GM12878 (cell line): ENCODE results near the gene CRYBB2. TPM values are rescaled to one million over a fixed set of nuclear protein-coding genes. Genes with fewer than 3 reads are reported as not detected.
A peak's percentile ranks its signal among the peaks of the same experiment; 100 is the strongest.

Experiments used
- ATAC-seq: fragments of 200-7000 bp; cut with Tn5 transposase; 3 replicates; pipeline ENCODE4 v1.9.1; 2020; ENCODE audit warnings: mild to moderate bottlenecking, moderate library complexity
- BruUV-seq: library from RNA; stranded (reverse); fragments of 400-500 nt; replicated peaks from 2 replicates; lab custom pipeline; 2021; lab: Mats Ljungman, UMichigan
- CTCF ChIA-PET: fragments of 300-600 bp; sonication (Branson Sonifier 250); formaldehyde crosslinking; extraction: SDS; loops from one replicate; lab custom pipeline; 2021; ENCODE audit warnings: inconsistent platforms; lab: Yijun Ruan, JAX
- POLR2A ChIA-PET: fragments of 350-600 bp; formaldehyde crosslinking; extraction: SDS; loops from one replicate; lab custom pipeline; 2021; ENCODE audit warnings: inconsistent platforms; lab: Charles Lee
- RAD21 ChIA-PET: fragments of 300-600 bp; sonication (Branson Sonifier 250); formaldehyde crosslinking; loops from one replicate; lab custom pipeline; 2023; ENCODE audit warnings: antibody characterized with exemption; ENCODE audit not compliant: unreplicated experiment; lab: Charles Lee
- SMC1A ChIA-PET: fragments of 300-600 bp; sonication (Branson Sonifier 250); formaldehyde crosslinking; loops from one replicate; lab custom pipeline; 2023; ENCODE audit not compliant: unreplicated experiment, uncharacterized antibody; lab: Charles Lee
- DNase-seq: peaks from one replicate; pipeline ENCODE4 v3.0.0-alpha.2; 2011; ENCODE audit warnings: low read depth, low spot score
- FAIRE-seq: peaks from 3 replicates; lab custom pipeline; 2011; peaks lifted over from hg19 to GRCh38; lab: Jason Lieb, UNC
- H2AFZ ChIP-seq: 2 replicates; pipeline ENCODE4 v1.6.0; 2011; ENCODE audit warnings: low read depth, low read length, control low read depth; ENCODE audit not compliant: control insufficient read depth
- H3K27ac ChIP-seq: 2 replicates; pipeline ENCODE4 v1.5.1; 2011; ENCODE audit warnings: control low read depth; ENCODE audit not compliant: control insufficient read depth, insufficient read depth
- H3K27me3 ChIP-seq, 2 experiments: replicated peaks in 1 of 2; 2 replicates each; pipeline versions ENCODE4 v1.6.0 to v1.6.1; 2011; ENCODE audit warnings: low read length in 1 of 2; ENCODE audit not compliant: control insufficient read depth in 2 of 2, insufficient read depth in 2 of 2
- H3K36me3 ChIP-seq, 2 experiments: 2 replicates each; pipeline ENCODE4 v1.5.1; 2011; ENCODE audit warnings: low read length in 1 of 2; ENCODE audit not compliant: control insufficient read depth in 2 of 2, insufficient read depth in 2 of 2
- H3K4me1 ChIP-seq: 2 replicates; pipeline ENCODE4 v1.6.1; 2011; ENCODE audit warnings: mild to moderate bottlenecking, low read length, moderate library complexity, mixed read lengths; ENCODE audit not compliant: control insufficient read depth, insufficient read depth
- H3K4me2 ChIP-seq: 2 replicates; pipeline ENCODE4 v1.6.0; 2011; ENCODE audit warnings: control low read depth; ENCODE audit not compliant: control insufficient read depth, insufficient read depth
- H3K4me3 ChIP-seq: fragments of 200-600 bp; sonication (generic); 2 replicates; pipeline ENCODE4 v1.5.1; 2016
- H3K79me2 ChIP-seq: 2 replicates; pipeline ENCODE4 v1.6.0; 2011; ENCODE audit warnings: low read length; ENCODE audit not compliant: control insufficient read depth, insufficient read depth
- H3K9ac ChIP-seq: 2 replicates; pipeline ENCODE4 v1.8.0; 2011; ENCODE audit warnings: low read length, control low read depth, mixed read lengths; ENCODE audit not compliant: control insufficient read depth, insufficient read depth
- H3K9me3 ChIP-seq: replicated peaks from 3 replicates; pipeline ENCODE4 v1.5.1; 2011; ENCODE audit warnings: mild to moderate bottlenecking, low read length; ENCODE audit not compliant: control insufficient read depth, insufficient read depth
- H4K20me1 ChIP-seq: 2 replicates; pipeline ENCODE4 v1.6.0; 2011; ENCODE audit not compliant: control insufficient read depth, insufficient read depth
- CHD4 ChIP-seq: fragments of 200-600 bp; sonication (generic); IDR thresholded peaks from 2 replicates; pipeline ENCODE4 v1.6.1; 2016; ENCODE audit warnings: mild to moderate bottlenecking
- EP300 ChIP-seq, 2 experiments: fragments of 150-350 bp in 1 of 2; IDR thresholded peaks; 2 replicates each; pipeline ENCODE4 v1.6.1; 2011 to 2012; ENCODE audit warnings: low read depth in 2 of 2, low read length in 2 of 2, borderline replicate concordance in 1 of 2, improper control_type of control experiment in 1 of 2, inconsistent platforms in 1 of 2; ENCODE audit not compliant: control insufficient read depth in 1 of 2
- HDAC6 ChIP-seq: fragments of 200-600 bp; sonication (generic); IDR thresholded peaks from one replicate; pipeline ENCODE4 v1.8.0; 2017; ENCODE audit warnings: antibody characterized with exemption; ENCODE audit not compliant: unreplicated experiment
- HDGF ChIP-seq: fragments of 450-650 bp; IDR thresholded peaks from 2 replicates; pipeline ENCODE4 v1.6.1; 2016; ENCODE audit warnings: antibody characterized with exemption
- KDM1A ChIP-seq: fragments of 200-600 bp; sonication (generic); IDR thresholded peaks from 2 replicates; pipeline ENCODE4 v1.6.1; 2016; ENCODE audit warnings: borderline replicate concordance
- PML ChIP-seq: IDR thresholded peaks from 2 replicates; pipeline ENCODE4 v1.6.1; 2012; ENCODE audit warnings: low read length, inconsistent platforms
- POLR2AphosphoS2 ChIP-seq: IDR thresholded peaks from 2 replicates; pipeline ENCODE4 v1.6.1; 2011; ENCODE audit warnings: low read depth, mild to moderate bottlenecking, low read length, improper control_type of control experiment, moderate library complexity
- SUZ12 ChIP-seq: fragments of 200-600 bp; sonication (generic); IDR thresholded peaks from one replicate; pipeline ENCODE4 v1.6.1; 2018; ENCODE audit warnings: antibody characterized with exemption, mild to moderate bottlenecking; ENCODE audit not compliant: unreplicated experiment
- WGBS: methylation state at CpG from one replicate; pipeline ENCODE4 v1.1.6; 2016; ENCODE audit warnings: low lambda C conversion rate; ENCODE audit not compliant: insufficient replicate concordance, insufficient coverage; ENCODE audit errors: missing lambda C conversion rate; 5-methylcytosine and 5-hydroxymethylcytosine counted together
- in situ Hi-C: fragments of 300-500 bp; cut with MboI; formaldehyde crosslinking; loops from 9 replicates; pipeline ENCODE4 v1.14.3; 2018; ENCODE audit warnings: mixed read lengths
- intact Hi-C: fragments of 100-400 bp; cut with micrococcal nuclease; formaldehyde crosslinking; loops from one replicate; pipeline ENCODE4 v1.14.2; 2022; ENCODE audit not compliant: unreplicated experiment
- polyA plus RNA-seq, 11 experiments: library from polyadenylated mRNA; depleted of rRNA in 4 of 11; unstranded in 6 of 11; stranded (reverse) in 5 of 11; fragments of >200 nt; fragmentation: Nextera tagmentation in 4 of 11; fragmentation: Illumina TruSeq in 1 of 11; extraction: Ambion mirVana in 4 of 11; extraction: Trizol in 1 of 11; gene quantifications; 1 replicate in 1 of 11; 2 replicates in 10 of 11; pipeline versions ENCODE4 v1.2.1 to v1.2.3, GENCODE V29; 2011 to 2016; ENCODE audit warnings: inconsistent platforms in 2 of 11, missing spikeins in 2 of 11, low read depth in 1 of 11
- total RNA-seq, 4 experiments: library from RNA; depleted of rRNA in 3 of 4; stranded (reverse); fragments of >200 nt in 3 of 4; fragmentation: Illumina TruSeq in 1 of 4; extraction: Trizol in 1 of 4; gene quantifications; 2 replicates each; pipeline versions ENCODE4 v1.2.1 to v1.2.3, GENCODE V29; 2013 to 2021
- TF ChIP-seq, protein P1 (sequence below): IDR thresholded peaks from 2 replicates; pipeline ENCODE4 v1.6.1; 2012; ENCODE audit warnings: mild to moderate bottlenecking, low read depth, low read length
- TF ChIP-seq, protein P2 (sequence below): fragments of 450-650 bp; formaldehyde crosslinking; IDR thresholded peaks from 2 replicates; pipeline ENCODE4 v1.4.0; 2020; ENCODE audit warnings: mild to moderate bottlenecking, moderate library complexity

CRYBB2 gene
- total and polyA plus RNA-seq, 10 of the 15 experiments (the other 5 are each of a cell fraction or from before 2014, with no cell fraction given) = not detected

DNA sequence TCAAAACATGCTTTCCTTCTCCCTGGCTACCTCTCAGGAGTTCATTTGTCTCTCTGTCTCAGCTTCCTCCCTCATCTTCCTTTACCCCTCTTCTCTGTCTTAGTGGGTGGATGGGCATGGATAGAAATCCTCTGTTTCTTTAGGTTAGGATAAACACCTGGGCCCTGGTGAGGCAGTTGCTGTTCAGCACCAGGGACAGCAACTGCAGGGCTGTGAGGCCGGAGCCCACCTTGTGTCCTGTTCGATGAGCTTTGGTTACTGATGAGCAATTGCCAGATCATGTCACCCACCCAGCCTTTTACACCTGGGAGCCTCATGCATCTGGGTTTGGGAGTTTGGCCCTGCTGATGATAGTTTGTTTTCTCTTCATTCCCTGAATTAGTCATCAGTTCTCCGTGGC lies 25.9 kb upstream of the CRYBB2 start:
- intact Hi-C loops (no loop called here), in situ Hi-C loops (no loop called here)
- FAIRE-seq (no peak), DNase-seq (no peak), ATAC-seq (no peak)
- Histone ChIP-seq H3K79me2 (no peaks in the 10 kb centered on the region), H3K27me3 (no peaks in the 10 kb centered on the region), H2AFZ (no peak overlapping the region), H3K9ac (no peak overlapping the region), H3K36me3 (no peaks in the 10 kb centered on the region), H3K4me3 (no peak overlapping the region), H3K4me1 (no peaks in the 10 kb centered on the region), H3K27ac (no peak overlapping the region), H3K4me2 (no peak overlapping the region), H4K20me1 (no peaks in the 10 kb centered on the region), H3K9me3 (no peaks in the 10 kb centered on the region)
- ChIA-PET CTCF (interaction anchor here (1.0 to 3.2 kb wide), 2 partner anchors 9 to 112 kb away, joined by 3 to 10 read pairs; no protein-coding TSS in a partner anchor), RAD21 (no interaction called here), POLR2A (no interaction called here), SMC1A (interaction anchor here (1.5 kb wide), 1 partner anchor 9 kb away, joined by 4 read pairs; no protein-coding TSS in a partner anchor)
- TF ChIP-seq, protein P1, sequence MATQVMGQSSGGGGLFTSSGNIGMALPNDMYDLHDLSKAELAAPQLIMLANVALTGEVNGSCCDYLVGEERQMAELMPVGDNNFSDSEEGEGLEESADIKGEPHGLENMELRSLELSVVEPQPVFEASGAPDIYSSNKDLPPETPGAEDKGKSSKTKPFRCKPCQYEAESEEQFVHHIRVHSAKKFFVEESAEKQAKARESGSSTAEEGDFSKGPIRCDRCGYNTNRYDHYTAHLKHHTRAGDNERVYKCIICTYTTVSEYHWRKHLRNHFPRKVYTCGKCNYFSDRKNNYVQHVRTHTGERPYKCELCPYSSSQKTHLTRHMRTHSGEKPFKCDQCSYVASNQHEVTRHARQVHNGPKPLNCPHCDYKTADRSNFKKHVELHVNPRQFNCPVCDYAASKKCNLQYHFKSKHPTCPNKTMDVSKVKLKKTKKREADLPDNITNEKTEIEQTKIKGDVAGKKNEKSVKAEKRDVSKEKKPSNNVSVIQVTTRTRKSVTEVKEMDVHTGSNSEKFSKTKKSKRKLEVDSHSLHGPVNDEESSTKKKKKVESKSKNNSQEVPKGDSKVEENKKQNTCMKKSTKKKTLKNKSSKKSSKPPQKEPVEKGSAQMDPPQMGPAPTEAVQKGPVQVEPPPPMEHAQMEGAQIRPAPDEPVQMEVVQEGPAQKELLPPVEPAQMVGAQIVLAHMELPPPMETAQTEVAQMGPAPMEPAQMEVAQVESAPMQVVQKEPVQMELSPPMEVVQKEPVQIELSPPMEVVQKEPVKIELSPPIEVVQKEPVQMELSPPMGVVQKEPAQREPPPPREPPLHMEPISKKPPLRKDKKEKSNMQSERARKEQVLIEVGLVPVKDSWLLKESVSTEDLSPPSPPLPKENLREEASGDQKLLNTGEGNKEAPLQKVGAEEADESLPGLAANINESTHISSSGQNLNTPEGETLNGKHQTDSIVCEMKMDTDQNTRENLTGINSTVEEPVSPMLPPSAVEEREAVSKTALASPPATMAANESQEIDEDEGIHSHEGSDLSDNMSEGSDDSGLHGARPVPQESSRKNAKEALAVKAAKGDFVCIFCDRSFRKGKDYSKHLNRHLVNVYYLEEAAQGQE = peak; percentile 85
- no peak for TF ChIP-seq EP300 (IDR thresholded peaks at IDR 0.05; ENCODE audit: borderline replicate concordance in 1 of 2, control insufficient read depth in 1 of 2, low read depth in 2 of 2, low read length in 2 of 2)
- 53% methylated on average over 3 of the region's 3 CpGs for WGBS
- BruUV-seq = no TSS peak

DNA sequence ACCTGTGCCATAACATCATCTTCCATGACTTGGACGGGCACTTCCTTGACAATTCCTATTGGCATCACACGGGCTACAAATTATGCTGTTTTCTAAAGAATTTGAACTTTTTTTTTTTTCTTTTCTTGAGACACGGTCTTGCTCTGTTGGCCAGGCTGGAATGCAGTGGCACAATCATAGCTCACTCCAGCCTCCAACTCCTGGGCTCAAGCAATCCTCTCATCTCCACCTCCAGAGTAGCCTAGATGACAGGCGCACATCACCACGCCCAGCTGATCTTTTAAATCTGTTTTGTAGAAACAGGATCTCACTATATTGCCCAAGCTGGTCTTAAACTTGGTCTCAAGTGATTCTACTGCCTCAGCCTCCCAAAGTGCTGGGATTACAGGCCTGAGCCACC lies 23.1 kb upstream of the CRYBB2 start:
- no peak overlapping the region for H3K4me3 ChIP-seq
- no peak overlapping the region for H2AFZ ChIP-seq
- H3K9me3 ChIP-seq = no peaks in the 10 kb centered on the region
- ChIA-PET RAD21 (no interaction called here), POLR2A (no interaction called here), CTCF (interaction anchor here (0.6 to 1.5 kb wide), 3 partner anchors 125 to 465 kb away, joined by 3 to 4 read pairs (median 3); no protein-coding TSS in a partner anchor), SMC1A (no interaction called here)
- H3K4me2 ChIP-seq = no peak overlapping the region
- DNase-seq (no peak), FAIRE-seq (no peak), ATAC-seq (no peak)
- 28% methylated on average over 5 of the region's 5 CpGs for WGBS
- H4K20me1 ChIP-seq = no peaks in the 10 kb centered on the region
- no peaks in the 10 kb centered on the region for H3K4me1 ChIP-seq
- H3K27ac ChIP-seq = no peak overlapping the region
- no peak overlapping the region for H3K9ac ChIP-seq
- no peaks in the 10 kb centered on the region; a peak in 1 of 4 replicates for H3K27me3 ChIP-seq
- no TSS peak for BruUV-seq
- H3K36me3 ChIP-seq = no peaks in the 10 kb centered on the region
- intact Hi-C loops = no loop called here
- in situ Hi-C loops = no loop called here
- H3K79me2 ChIP-seq = no peaks in the 10 kb centered on the region
- TF ChIP-seq, protein P2, sequence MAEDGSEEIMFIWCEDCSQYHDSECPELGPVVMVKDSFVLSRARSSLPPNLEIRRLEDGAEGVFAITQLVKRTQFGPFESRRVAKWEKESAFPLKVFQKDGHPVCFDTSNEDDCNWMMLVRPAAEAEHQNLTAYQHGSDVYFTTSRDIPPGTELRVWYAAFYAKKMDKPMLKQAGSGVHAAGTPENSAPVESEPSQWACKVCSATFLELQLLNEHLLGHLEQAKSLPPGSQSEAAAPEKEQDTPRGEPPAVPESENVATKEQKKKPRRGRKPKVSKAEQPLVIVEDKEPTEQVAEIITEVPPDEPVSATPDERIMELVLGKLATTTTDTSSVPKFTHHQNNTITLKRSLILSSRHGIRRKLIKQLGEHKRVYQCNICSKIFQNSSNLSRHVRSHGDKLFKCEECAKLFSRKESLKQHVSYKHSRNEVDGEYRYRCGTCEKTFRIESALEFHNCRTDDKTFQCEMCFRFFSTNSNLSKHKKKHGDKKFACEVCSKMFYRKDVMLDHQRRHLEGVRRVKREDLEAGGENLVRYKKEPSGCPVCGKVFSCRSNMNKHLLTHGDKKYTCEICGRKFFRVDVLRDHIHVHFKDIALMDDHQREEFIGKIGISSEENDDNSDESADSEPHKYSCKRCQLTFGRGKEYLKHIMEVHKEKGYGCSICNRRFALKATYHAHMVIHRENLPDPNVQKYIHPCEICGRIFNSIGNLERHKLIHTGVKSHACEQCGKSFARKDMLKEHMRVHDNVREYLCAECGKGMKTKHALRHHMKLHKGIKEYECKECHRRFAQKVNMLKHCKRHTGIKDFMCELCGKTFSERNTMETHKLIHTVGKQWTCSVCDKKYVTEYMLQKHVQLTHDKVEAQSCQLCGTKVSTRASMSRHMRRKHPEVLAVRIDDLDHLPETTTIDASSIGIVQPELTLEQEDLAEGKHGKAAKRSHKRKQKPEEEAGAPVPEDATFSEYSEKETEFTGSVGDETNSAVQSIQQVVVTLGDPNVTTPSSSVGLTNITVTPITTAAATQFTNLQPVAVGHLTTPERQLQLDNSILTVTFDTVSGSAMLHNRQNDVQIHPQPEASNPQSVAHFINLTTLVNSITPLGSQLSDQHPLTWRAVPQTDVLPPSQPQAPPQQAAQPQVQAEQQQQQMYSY (CRISPR knock-in tag) = no peak
- TF ChIP-seq PML (no peak), KDM1A (no peak), CHD4 (no peak), HDAC6 (no peak), HDGF (no peak), POLR2AphosphoS2 (no peak), SUZ12 (no peak)
